MM.1S (cell line): ENCODE measurements around the gene KLHL14.

ENCODE experiments used
- EZH2 ChIP-seq: fragments of 300-600 bp; sonication (generic); optimal IDR thresholded peaks from 2 replicates; pipeline ENCODE3; 2017; ENCODE audit warnings: low read depth, mild to moderate bottlenecking, antibody characterized with exemption, low read length, mixed read lengths
- EZH2phosphoT487 ChIP-seq: fragments of 300-600 bp; sonication (generic); IDR thresholded peaks from 2 replicates; pipeline ENCODE4 v1.6.1; 2018; ENCODE audit warnings: antibody characterized with exemption, low read length
- TF ChIP-seq, protein P1 (sequence below): fragments of 300-600 bp; sonication (generic); IDR thresholded peaks from 2 replicates; pipeline ENCODE4 v1.5.1; 2016; ENCODE audit warnings: antibody characterized with exemption, low read length, mixed read lengths

DNA sequence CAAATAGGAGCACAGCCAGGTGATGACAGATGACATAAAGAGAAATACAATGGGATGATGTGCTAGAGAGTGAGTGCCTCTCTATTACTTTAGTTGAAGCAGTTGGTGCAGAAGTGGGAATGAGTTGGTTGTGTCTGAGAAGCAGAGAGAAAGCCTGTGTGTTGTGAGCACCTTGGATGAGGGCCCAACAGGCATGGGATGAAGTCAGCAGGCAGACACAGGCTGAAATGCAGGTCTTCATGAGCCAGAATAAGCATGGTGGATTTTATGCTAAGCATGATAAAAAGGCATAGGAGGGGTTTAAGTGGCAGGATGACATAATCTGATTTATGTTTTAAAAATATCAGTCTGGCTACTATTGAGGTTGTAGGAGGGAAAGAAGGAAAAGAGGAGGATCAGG, 71.5 kb downstream of the KLHL14 start:
- TF ChIP-seq, protein P1, sequence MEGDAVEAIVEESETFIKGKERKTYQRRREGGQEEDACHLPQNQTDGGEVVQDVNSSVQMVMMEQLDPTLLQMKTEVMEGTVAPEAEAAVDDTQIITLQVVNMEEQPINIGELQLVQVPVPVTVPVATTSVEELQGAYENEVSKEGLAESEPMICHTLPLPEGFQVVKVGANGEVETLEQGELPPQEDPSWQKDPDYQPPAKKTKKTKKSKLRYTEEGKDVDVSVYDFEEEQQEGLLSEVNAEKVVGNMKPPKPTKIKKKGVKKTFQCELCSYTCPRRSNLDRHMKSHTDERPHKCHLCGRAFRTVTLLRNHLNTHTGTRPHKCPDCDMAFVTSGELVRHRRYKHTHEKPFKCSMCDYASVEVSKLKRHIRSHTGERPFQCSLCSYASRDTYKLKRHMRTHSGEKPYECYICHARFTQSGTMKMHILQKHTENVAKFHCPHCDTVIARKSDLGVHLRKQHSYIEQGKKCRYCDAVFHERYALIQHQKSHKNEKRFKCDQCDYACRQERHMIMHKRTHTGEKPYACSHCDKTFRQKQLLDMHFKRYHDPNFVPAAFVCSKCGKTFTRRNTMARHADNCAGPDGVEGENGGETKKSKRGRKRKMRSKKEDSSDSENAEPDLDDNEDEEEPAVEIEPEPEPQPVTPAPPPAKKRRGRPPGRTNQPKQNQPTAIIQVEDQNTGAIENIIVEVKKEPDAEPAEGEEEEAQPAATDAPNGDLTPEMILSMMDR: no peak
- TF ChIP-seq EZH2: no peak
- no peak for TF ChIP-seq EZH2phosphoT487
